AG09309 (cell line): ENCODE data around the gene BEX3.
A peak's percentile ranks its signal among the peaks of the same experiment; 100 is the strongest.
"Not testable (repeated sequence)": the region's sequence is repeated elsewhere in the genome, so short reads cannot be mapped to it uniquely, and the experiment has no call there.

ENCODE experiments used
- DNase-seq: peaks from one replicate; pipeline ENCODE4 v3.0.0-alpha.2; 2010; ENCODE audit warnings: low read depth
- H3K4me3 ChIP-seq: 2 replicates; pipeline ENCODE4 v1.5.1; 2011; ENCODE audit warnings: mild to moderate bottlenecking, low read depth, low read length, moderate library complexity; ENCODE audit not compliant: control insufficient read depth
- TF ChIP-seq, protein P1 (sequence below): IDR thresholded peaks from 2 replicates; pipeline ENCODE4 v1.5.1; 2011; ENCODE audit warnings: mild to moderate bottlenecking, low read depth, low read length, inconsistent platforms; ENCODE audit not compliant: insufficient read depth, control insufficient read depth; ENCODE audit errors: missing control alignments

Gene BEX3

DNA sequence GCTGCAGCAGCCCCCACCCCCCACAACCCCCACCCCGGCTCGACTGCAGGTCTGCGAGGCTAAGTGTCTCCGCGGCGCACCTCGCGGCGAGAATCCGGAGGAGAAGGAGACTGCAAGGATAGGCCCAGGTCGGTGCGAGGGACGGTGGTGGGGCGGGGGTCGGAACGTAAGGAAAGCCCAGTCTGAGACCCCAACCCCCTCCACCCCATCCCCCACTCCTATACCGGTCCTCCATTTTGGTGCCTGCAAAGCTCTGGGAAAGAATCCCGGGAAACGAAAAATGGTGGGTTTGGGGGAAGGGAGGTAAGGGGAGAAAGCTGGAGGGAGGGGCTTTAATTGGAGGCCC, 614 bp downstream of the BEX3 start:
- TF ChIP-seq, protein P1, sequence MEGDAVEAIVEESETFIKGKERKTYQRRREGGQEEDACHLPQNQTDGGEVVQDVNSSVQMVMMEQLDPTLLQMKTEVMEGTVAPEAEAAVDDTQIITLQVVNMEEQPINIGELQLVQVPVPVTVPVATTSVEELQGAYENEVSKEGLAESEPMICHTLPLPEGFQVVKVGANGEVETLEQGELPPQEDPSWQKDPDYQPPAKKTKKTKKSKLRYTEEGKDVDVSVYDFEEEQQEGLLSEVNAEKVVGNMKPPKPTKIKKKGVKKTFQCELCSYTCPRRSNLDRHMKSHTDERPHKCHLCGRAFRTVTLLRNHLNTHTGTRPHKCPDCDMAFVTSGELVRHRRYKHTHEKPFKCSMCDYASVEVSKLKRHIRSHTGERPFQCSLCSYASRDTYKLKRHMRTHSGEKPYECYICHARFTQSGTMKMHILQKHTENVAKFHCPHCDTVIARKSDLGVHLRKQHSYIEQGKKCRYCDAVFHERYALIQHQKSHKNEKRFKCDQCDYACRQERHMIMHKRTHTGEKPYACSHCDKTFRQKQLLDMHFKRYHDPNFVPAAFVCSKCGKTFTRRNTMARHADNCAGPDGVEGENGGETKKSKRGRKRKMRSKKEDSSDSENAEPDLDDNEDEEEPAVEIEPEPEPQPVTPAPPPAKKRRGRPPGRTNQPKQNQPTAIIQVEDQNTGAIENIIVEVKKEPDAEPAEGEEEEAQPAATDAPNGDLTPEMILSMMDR: no peak
- no peak for DNase-seq
- peak overlapping the region; percentile 91 for H3K4me3 ChIP-seq

DNA sequence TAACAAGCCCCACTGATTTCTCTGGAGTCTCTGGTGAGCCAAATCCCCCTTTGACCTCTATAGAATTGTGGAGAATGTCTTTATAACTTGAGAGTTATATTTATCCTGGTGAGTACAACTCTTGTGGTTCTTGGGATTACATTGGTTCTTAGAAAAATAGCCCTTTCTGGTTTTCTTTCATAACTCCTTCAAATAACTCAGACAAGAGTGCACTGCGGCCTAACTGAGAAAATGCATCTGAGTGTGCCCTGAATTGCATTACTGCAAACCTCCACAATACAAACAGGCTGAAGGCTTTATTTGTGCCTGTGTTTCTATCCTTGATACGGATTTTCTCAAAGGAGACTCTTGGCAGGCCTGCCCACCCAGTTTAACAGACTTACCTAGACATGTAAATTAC, 2.7 kb downstream of the BEX3 start:
- no peak for DNase-seq
- TF ChIP-seq, protein P1: no peak
- no peak overlapping the region for H3K4me3 ChIP-seq

DNA sequence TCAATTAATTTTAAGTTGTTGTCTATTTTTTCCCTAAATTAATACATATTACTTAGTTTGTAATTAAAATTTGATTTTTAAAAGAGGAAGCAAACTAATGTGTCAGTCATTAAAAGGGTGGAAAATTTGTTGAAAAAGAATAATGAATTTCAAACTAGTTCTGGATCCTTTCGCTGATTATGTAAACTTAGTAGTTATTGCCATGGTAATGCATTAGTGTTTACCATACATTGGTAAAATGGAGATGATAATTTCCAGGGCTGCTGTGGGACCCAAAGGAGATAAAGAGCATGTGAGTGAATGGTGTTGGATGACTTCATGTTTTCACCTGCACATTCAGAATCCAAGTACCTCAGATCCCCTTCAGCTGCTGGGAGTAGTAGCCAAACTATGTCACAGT, 6.5 kb downstream of the BEX3 start:
- DNase-seq: no peak
- no peak overlapping the region for H3K4me3 ChIP-seq
- TF ChIP-seq, protein P1: no peak

DNA sequence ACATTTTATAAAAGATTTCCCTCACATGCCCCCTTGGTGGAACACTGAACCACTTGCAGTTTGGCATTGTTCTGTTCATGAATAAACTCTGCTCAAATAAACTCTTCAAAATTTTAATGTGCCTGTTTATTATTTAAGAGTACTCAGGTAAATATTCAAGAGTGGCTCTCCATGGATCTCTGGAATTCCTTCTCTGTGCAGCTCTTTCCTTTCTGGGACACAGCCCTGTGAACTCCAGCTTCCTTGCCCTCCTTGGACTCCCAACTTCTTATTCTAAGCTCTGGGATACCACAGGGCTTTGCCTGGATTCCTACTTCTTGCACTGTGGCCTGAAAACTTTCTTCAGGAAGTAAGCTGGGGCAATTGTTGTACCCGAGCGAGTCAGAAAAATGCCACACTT, 8.3 kb downstream of the BEX3 start:
- TF ChIP-seq, protein P1: no peak
- no peak for DNase-seq
- no peak overlapping the region for H3K4me3 ChIP-seq

DNA sequence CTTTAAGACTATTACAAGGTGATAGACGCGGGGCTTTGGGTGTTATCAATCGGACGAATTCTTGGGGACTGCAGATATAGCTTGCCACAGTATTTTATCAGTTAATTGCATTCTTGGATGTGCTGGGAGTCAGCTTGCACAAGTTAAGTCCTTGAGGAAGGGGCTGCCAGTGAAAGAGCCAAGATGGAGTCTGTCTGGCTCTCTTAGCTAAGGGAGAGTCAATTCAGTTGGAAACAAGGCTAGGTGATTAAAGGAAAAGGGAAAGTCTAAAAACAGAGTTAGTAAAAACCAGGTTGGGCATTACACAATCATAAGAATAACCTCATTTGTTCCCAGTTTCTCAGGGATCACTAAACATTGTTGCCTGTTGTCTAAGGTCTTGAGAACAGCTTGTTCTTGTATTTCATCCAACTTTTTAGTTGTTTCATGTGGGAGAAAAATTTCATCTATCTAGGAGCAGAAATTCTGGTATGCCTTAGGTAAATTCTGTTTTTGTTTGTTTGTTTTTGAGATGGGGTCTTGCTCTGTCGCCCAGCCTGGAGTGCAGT, 9.0 kb downstream of the BEX3 start:
- not testable (repeated sequence) for DNase-seq, H3K4me3 ChIP-seq

DNA sequence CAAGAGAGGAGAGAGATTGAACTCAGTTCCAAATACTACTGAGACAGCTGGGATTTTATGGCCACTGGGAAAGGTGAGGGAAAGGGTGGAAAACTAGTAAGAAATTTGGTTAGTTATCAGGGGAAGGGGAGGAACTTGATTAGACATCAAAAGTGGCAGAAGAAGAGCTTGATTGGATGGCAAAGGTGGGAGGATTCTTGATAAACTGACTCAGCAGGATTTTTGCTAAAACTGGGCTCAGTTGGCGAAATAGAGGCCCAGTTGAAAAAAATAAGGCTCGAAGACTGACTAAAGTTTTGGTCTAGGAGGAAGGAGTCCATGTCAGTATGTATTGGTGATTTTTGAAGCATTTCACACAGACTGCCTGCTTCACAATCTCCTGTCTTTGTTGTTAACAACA, 10.0 kb downstream of the BEX3 start:
- DNase-seq: no peak
- H3K4me3 ChIP-seq: no peak overlapping the region
- TF ChIP-seq, protein P1: no peak

DNA sequence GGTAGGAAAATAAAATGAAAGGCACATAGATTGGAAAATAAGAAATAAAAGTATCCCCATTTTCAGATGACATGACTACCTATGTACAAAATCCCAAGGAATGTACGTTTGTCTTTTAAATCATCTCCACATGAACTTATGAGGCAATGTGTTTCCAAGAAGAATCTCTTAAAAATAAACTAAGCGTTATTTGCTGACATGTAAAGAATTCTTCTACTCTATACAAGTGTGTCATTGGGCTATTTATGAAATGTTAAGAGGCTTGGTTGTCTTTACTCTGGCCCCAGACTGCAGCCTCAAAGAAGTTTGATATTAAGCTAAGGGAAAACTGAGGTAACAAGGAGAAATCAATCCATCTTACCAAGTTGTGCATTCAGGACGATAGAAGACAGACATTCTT, 17.1 kb downstream of the BEX3 start:
- TF ChIP-seq, protein P1: no peak

More for the DNA sequence above, 17.1 kb downstream of the BEX3 start:
- H3K4me3 ChIP-seq: no peak overlapping the region
- no peak for DNase-seq
